Colonic mucosa (tissue), 4 donors: ENCODE data around the gene CBX6. TPM values are rescaled to one million over a fixed set of nuclear protein-coding genes. Genes with fewer than 3 reads are reported as not detected.
"Not testable (repeated sequence)": the region's sequence is repeated elsewhere in the genome, so short reads cannot be mapped to it uniquely, and the experiment has no call there.

Experiments
- DNase-seq: peaks from one replicate; pipeline ENCODE4 v3.0.0-alpha.2; 2020
- H3K27ac ChIP-seq: fragments of 200-600 bp; one replicate; pipeline ENCODE4 v1.8.0; 2021
- H3K27me3 ChIP-seq: fragments of 200-600 bp; one replicate; pipeline ENCODE4 v1.8.0; 2021
- H3K36me3 ChIP-seq: fragments of 200-600 bp; one replicate; pipeline ENCODE4 v1.8.0; 2021
- H3K4me1 ChIP-seq: fragments of 200-600 bp; one replicate; pipeline ENCODE4 v1.8.0; 2021; ENCODE audit warnings: mild to moderate bottlenecking
- H3K4me3 ChIP-seq: fragments of 200-600 bp; one replicate; pipeline ENCODE4 v1.8.0; 2021
- H3K9ac ChIP-seq, 2 donors: one replicate each; pipeline ENCODE4 v1.7.0; 2013; ENCODE audit warnings: control low read depth in 2 of 2, low read depth in 2 of 2, low read length in 2 of 2
- H3K9me3 ChIP-seq: fragments of 200-600 bp; one replicate; pipeline ENCODE4 v1.8.0; 2021
- intact Hi-C: fragments of 100-400 bp; cut with DNase I; formaldehyde crosslinking; loops from one replicate; pipeline ENCODE4 v1.14.1; 2022
- total RNA-seq, 2 donors: library from RNA; stranded (reverse); fragmentation: NEBNext Ultra II Directional in 1 of 2; extraction: Animal tissue kit (Norgen Biotek cat#: 25700) in 1 of 2; gene quantifications; one replicate each; pipeline ENCODE4 v1.2.1, GENCODE V29; 2021
- TF ChIP-seq, protein P1 (sequence below): fragments of 200-600 bp; IDR thresholded peaks from one replicate; pipeline ENCODE4 v1.8.0; 2022; ENCODE audit warnings: antibody characterized with exemption, mild to moderate bottlenecking
- donor health status: healthy.
- donor health status: DM: no; HTN: no; CAD: no.
- donor health status: DM: no; HTN: no; CAD: no.

Gene CBX6
- total RNA-seq, 2 donors from 2014 or later = 9.2 to 14.5 TPM

DNA sequence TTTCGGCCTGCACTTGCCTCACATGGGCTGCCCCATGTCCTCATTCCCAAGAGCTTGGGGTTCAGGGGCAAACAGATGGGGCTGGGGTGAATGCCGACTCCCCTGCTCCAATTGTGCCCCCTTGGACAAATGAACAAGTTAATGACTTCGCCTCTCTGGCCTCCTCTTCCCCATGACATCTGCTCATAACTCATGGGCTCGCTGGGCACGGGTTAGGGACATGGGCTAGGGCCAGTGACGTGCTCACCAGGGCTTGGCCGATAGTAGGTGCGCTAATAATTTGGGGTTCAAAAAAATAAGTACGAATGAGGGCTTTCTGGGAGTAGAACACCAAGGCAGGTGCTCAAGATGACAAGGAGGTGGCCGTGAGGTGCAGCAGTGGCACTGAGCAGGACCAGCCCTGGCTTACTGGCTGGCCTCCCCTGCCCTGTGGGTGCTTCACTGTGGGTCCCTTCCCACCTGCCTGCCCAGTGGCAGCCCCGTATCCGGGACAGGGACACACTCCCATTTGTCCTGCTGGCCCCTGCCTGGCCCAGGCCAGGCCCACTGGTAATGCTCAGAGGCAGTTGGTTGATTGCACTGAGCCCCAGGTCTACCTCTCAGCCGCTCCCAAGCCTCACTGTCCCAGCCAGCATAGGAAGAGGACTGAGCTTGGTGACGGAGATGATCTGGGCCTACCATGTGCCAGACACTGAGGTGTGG lies 12.3 kb downstream of the CBX6 start:
- H3K27ac ChIP-seq = no peak overlapping the region
- no peak overlapping the region for H3K4me3 ChIP-seq
- no peaks in the 10 kb centered on the region for H3K9me3 ChIP-seq
- no peaks in the 10 kb centered on the region for H3K36me3 ChIP-seq
- no peaks in the 10 kb centered on the region for H3K27me3 ChIP-seq
- H3K4me1 ChIP-seq = peaks cover 3% of the 10 kb centered on the region
- TF ChIP-seq, protein P1, sequence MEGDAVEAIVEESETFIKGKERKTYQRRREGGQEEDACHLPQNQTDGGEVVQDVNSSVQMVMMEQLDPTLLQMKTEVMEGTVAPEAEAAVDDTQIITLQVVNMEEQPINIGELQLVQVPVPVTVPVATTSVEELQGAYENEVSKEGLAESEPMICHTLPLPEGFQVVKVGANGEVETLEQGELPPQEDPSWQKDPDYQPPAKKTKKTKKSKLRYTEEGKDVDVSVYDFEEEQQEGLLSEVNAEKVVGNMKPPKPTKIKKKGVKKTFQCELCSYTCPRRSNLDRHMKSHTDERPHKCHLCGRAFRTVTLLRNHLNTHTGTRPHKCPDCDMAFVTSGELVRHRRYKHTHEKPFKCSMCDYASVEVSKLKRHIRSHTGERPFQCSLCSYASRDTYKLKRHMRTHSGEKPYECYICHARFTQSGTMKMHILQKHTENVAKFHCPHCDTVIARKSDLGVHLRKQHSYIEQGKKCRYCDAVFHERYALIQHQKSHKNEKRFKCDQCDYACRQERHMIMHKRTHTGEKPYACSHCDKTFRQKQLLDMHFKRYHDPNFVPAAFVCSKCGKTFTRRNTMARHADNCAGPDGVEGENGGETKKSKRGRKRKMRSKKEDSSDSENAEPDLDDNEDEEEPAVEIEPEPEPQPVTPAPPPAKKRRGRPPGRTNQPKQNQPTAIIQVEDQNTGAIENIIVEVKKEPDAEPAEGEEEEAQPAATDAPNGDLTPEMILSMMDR = no peak
- no peak for DNase-seq
- intact Hi-C loops = loop anchor here (5.0 kb wide), 1 partner anchor 92 kb away; no protein-coding TSS in a partner anchor
- no peak overlapping the region for H3K9ac ChIP-seq

DNA sequence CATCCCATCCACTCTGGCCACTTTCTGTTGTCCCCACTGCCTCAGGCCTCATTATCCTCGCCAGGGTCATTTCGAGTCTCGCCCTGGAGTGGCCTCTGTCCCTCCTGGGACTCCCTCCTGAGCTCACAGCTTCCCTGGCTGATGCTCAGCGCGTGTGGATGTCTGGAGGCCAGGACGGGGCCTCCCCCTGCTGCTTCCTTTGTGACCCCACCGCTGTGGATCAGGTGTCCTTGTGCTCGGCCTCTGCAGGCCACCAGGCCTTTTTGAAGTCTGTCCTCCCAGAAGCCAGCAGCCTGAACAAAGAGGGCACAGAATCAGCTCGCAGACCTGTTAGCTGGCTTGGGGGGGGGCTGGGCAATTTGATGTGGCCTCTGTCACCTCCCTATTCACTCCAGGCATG lies 13.5 kb downstream of the CBX6 start:
- no peak overlapping the region for H3K9ac ChIP-seq
- no peaks in the 10 kb centered on the region for H3K27me3 ChIP-seq
- TF ChIP-seq, protein P1 = no peak
- no peak overlapping the region for H3K4me3 ChIP-seq
- H3K36me3 ChIP-seq = no peaks in the 10 kb centered on the region
- no peaks in the 10 kb centered on the region for H3K4me1 ChIP-seq
- intact Hi-C loops = no loop called here
- no peaks in the 10 kb centered on the region for H3K9me3 ChIP-seq
- no peak overlapping the region for H3K27ac ChIP-seq
- no peak for DNase-seq

- H3K36me3 ChIP-seq, DNase-seq, H3K27ac ChIP-seq, H3K9me3 ChIP-seq, H3K9ac ChIP-seq, H3K4me3 ChIP-seq, intact Hi-C loops, H3K4me1 ChIP-seq, H3K27me3 ChIP-seq: not testable (repeated sequence)
These were observed 17.5 kb downstream of the CBX6 start for GRCh38 chr22:38854476-38854875.

GRCh38 chr22:38853883-38854282 lies 18.1 kb downstream of the CBX6 start:
- intact Hi-C loops, H3K36me3 ChIP-seq, DNase-seq, H3K4me1 ChIP-seq, H3K9ac ChIP-seq, H3K9me3 ChIP-seq, H3K27ac ChIP-seq, H3K27me3 ChIP-seq, H3K4me3 ChIP-seq: not testable (repeated sequence)

DNA sequence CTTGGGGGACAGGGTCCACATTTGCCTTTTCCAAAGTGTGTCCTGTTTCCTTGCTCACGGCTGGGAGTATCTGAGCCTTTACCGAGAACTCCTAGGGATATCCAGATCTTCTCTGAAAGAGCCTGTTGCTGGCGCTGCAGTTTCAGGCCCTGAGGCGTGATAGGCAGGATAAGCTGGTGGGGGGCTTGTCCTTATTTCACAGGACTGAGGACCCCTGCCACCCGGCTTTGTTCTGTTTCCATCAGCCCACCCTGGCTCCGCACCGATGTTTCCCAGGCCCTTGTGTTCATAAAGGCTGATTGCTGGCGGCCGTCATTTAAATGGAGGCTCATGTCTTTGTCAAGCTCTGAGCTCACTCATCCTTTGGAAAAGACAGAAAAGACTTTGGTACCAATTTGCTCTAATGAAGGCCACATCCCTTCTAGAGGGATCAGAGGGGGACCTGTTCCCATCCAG lies 18.8 kb downstream of the CBX6 start:
- no peaks in the 10 kb centered on the region for H3K27me3 ChIP-seq
- no peak overlapping the region for H3K9ac ChIP-seq
- no peaks in the 10 kb centered on the region for H3K36me3 ChIP-seq
- intact Hi-C loops = no loop called here
- no peak overlapping the region for H3K27ac ChIP-seq
- no peak for DNase-seq
- no peaks in the 10 kb centered on the region for H3K9me3 ChIP-seq
- TF ChIP-seq, protein P1 = no peak
- H3K4me1 ChIP-seq = no peaks in the 10 kb centered on the region
- no peak overlapping the region for H3K4me3 ChIP-seq

DNA sequence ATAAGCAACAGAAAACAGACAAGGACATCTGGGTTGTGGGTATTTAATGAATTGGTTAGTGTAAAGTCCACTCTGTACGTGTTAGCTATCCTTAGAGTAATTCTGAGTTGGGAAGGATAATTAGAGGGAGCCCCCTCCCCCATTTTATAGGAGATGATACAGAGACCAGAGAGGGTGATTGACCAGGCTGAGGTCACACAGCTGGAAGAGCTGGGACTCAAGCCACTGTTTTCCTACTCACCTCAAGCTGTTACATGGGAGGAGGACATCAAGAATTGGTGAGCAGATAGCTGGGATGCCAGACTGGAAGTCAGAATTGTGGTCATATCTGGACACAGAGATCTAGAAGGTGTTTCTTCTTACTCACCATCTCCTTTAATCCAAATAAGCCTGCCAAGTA lies 19.5 kb downstream of the CBX6 start:
- DNase-seq = no peak
- Histone ChIP-seq H3K27ac (no peak overlapping the region), H3K4me3 (no peak overlapping the region), H3K4me1 (no peaks in the 10 kb centered on the region), H3K27me3 (no peaks in the 10 kb centered on the region), H3K9me3 (no peaks in the 10 kb centered on the region), H3K9ac (no peak overlapping the region), H3K36me3 (no peaks in the 10 kb centered on the region)
- intact Hi-C loops = no loop called here
- TF ChIP-seq, protein P1 = no peak
